ENCODE measurements around the gene CLNK.

DNA sequence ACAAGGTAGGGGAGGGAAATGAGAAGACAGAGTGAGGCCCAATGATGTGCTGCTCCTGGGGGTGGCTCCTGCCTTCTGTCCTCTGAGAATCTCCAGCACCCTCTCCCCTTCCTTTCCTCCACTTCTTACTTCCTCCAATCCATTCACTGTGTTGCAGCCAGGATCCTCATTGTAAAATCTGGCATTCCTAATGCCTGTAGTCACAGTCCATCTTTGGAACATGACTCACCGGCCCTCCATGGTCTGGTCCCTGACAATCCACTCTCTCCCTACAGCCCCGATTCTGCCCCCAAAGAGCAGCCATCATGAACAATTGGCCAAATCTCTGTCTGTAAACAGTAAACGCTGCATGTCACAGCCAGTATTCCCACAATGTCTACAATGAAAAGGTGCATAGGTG lies 72.9 kb downstream of the CLNK start:
- TF ChIP-seq TP53 (CRISPR knock-in tag; IDR thresholded peaks at IDR 0.05) (no peak), POLR2A (IDR thresholded peaks at IDR 0.05; ENCODE audit: low read length) (no peak), RARB (CRISPR knock-in tag; IDR thresholded peaks at IDR 0.05) (no peak), CTCF (IDR thresholded peaks at IDR 0.05) (no peak), CEBPB (IDR thresholded peaks at IDR 0.05) (no peak), SREBF2 (IDR thresholded peaks at IDR 0.05) (no peak), ZNF302 (CRISPR knock-in tag; IDR thresholded peaks at IDR 0.05) (no peak), HDAC2 (IDR thresholded peaks at IDR 0.05) (no peak)
- TF ChIP-seq, protein P1, sequence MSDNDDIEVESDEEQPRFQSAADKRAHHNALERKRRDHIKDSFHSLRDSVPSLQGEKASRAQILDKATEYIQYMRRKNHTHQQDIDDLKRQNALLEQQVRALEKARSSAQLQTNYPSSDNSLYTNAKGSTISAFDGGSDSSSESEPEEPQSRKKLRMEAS (IDR thresholded peaks at IDR 0.05), result no peak
- TF ChIP-seq, protein P2, sequence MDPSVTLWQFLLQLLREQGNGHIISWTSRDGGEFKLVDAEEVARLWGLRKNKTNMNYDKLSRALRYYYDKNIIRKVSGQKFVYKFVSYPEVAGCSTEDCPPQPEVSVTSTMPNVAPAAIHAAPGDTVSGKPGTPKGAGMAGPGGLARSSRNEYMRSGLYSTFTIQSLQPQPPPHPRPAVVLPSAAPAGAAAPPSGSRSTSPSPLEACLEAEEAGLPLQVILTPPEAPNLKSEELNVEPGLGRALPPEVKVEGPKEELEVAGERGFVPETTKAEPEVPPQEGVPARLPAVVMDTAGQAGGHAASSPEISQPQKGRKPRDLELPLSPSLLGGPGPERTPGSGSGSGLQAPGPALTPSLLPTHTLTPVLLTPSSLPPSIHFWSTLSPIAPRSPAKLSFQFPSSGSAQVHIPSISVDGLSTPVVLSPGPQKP (IDR thresholded peaks at IDR 0.05; ENCODE audit: low read depth, low read length), result no peak
